Fibroblast of lung (primary cell): ENCODE results near the gene KCTD2. TPM values are rescaled to one million over a fixed set of nuclear protein-coding genes. Genes with fewer than 3 reads are reported as not detected.
"Not testable (repeated sequence)": the region's sequence is repeated elsewhere in the genome, so short reads cannot be mapped to it uniquely, and the experiment has no call there.

Experiments
- DNase-seq, 2 donors: peaks; one replicate each; pipeline versions ENCODE4 v3.0.0 to v3.0.0-alpha.2; 2010; ENCODE audit warnings: low read depth in 2 of 2
- H2AFZ ChIP-seq: 2 replicates; pipeline ENCODE4 v1.5.1; 2012; ENCODE audit warnings: low read length, control low read depth, inconsistent platforms
- H3K27ac ChIP-seq: 2 replicates; pipeline ENCODE4 v1.5.1; 2011; ENCODE audit warnings: low read length, control low read depth; ENCODE audit not compliant: insufficient read depth
- H3K27me3 ChIP-seq: 2 replicates; pipeline ENCODE4 v1.5.1; 2011; ENCODE audit warnings: mild to moderate bottlenecking, low read length; ENCODE audit not compliant: control insufficient read depth, insufficient read depth
- H3K36me3 ChIP-seq: 2 replicates; pipeline ENCODE4 v1.5.1; 2011; ENCODE audit warnings: low read length; ENCODE audit not compliant: control insufficient read depth, insufficient read depth
- H3K4me1 ChIP-seq: 2 replicates; pipeline ENCODE4 v1.5.1; 2011; ENCODE audit warnings: low read length; ENCODE audit not compliant: control insufficient read depth, insufficient read depth; ENCODE audit errors: extremely low read depth
- H3K4me2 ChIP-seq: 2 replicates; pipeline ENCODE4 v1.5.1; 2011; ENCODE audit warnings: low read length, control low read depth; ENCODE audit not compliant: insufficient read depth; ENCODE audit errors: extremely low read depth
- H3K4me3 ChIP-seq, 4 experiments: fragments of 200-600 bp in 1 of 4; sonication (generic) in 1 of 4; replicated peaks in 1 of 4; 2 replicates each; pipeline ENCODE4 v1.5.1; 2011 to 2016; ENCODE audit warnings: low read length in 4 of 4, low read depth in 3 of 4, mild to moderate bottlenecking in 3 of 4, control low read depth in 2 of 4, inconsistent platforms in 1 of 4, mixed read lengths in 1 of 4; ENCODE audit not compliant: insufficient read depth in 1 of 4; ENCODE audit errors: control extremely low read depth in 1 of 4
- H3K79me2 ChIP-seq: 2 replicates; pipeline ENCODE4 v1.5.1; 2012; ENCODE audit warnings: mild to moderate bottlenecking, low read length, inconsistent platforms; ENCODE audit not compliant: control insufficient read depth, insufficient read depth
- H3K9ac ChIP-seq: 2 replicates; pipeline ENCODE4 v1.5.1; 2011; ENCODE audit warnings: mild to moderate bottlenecking, low read length, control low read depth; ENCODE audit not compliant: insufficient read depth
- H3K9me3 ChIP-seq: 2 replicates; pipeline ENCODE4 v1.5.1; 2012; ENCODE audit warnings: low read depth, low read length; ENCODE audit not compliant: control insufficient read depth, insufficient read depth
- H4K20me1 ChIP-seq: 2 replicates; pipeline ENCODE4 v1.5.1; 2011; ENCODE audit warnings: low read length; ENCODE audit not compliant: control insufficient read depth, insufficient read depth; ENCODE audit errors: extremely low read depth
- EZH2 ChIP-seq: IDR thresholded peaks from 2 replicates; pipeline ENCODE4 v1.5.1; 2012; ENCODE audit warnings: low read length, control low read depth, mild to moderate bottlenecking; ENCODE audit errors: missing control alignments
- polyA plus RNA-seq, 2 donors: library from polyadenylated mRNA; depleted of rRNA in 1 of 2; stranded (reverse) in 1 of 2; unstranded in 1 of 2; fragments of >200 nt; gene quantifications; 2 replicates each; pipeline ENCODE4 v1.2.1, GENCODE V29; 2011 to 2012; ENCODE audit warnings: missing spikeins in 1 of 2
- total RNA-seq: library from RNA; depleted of rRNA; stranded (reverse); fragments of >200 nt; gene quantifications from 2 replicates; pipeline ENCODE4 v1.2.1, GENCODE V29; 2014
- TF ChIP-seq, protein P1 (sequence below), 2 donors: IDR thresholded peaks in 1 of 2; conservative IDR thresholded peaks in 1 of 2; 1 replicate in 1 of 2; 2 replicates in 1 of 2; pipeline ENCODE4 v1.5.1; 2011 to 2012; ENCODE audit warnings: low read length in 2 of 2, control low read depth in 1 of 2, inconsistent platforms in 1 of 2, low read depth in 1 of 2, mild to moderate bottlenecking in 1 of 2

The KCTD2 gene
- total and polyA plus RNA-seq, 2 donors (not counting 1 experiment from before 2014, with no cell fraction given), result 17.7 to 29.5 TPM

- H3K4me2 ChIP-seq, result no peak overlapping the region
- no peaks in the 10 kb centered on the region for H3K4me1 ChIP-seq
- H3K27me3 ChIP-seq, result no peaks in the 10 kb centered on the region
- H2AFZ ChIP-seq, result no peak overlapping the region
- H4K20me1 ChIP-seq, result no peaks in the 10 kb centered on the region
- H3K36me3 ChIP-seq, result peaks cover 4% of the 10 kb centered on the region
- H3K4me3 ChIP-seq, result no peak overlapping the region
- H3K27ac ChIP-seq, result no peak overlapping the region
- DNase-seq, result no peak
- no peak overlapping the region for H3K9ac ChIP-seq
- no peaks in the 10 kb centered on the region for H3K79me2 ChIP-seq
- no peak for TF ChIP-seq EZH2
- TF ChIP-seq, protein P1, sequence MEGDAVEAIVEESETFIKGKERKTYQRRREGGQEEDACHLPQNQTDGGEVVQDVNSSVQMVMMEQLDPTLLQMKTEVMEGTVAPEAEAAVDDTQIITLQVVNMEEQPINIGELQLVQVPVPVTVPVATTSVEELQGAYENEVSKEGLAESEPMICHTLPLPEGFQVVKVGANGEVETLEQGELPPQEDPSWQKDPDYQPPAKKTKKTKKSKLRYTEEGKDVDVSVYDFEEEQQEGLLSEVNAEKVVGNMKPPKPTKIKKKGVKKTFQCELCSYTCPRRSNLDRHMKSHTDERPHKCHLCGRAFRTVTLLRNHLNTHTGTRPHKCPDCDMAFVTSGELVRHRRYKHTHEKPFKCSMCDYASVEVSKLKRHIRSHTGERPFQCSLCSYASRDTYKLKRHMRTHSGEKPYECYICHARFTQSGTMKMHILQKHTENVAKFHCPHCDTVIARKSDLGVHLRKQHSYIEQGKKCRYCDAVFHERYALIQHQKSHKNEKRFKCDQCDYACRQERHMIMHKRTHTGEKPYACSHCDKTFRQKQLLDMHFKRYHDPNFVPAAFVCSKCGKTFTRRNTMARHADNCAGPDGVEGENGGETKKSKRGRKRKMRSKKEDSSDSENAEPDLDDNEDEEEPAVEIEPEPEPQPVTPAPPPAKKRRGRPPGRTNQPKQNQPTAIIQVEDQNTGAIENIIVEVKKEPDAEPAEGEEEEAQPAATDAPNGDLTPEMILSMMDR (conservative IDR thresholded peaks at IDR 0.05 in 1 of 2, IDR thresholded peaks at IDR 0.05 in 1 of 2; ENCODE audit: low read depth in 1 of 2, low read length in 2 of 2), result no peak
- H3K9me3 ChIP-seq, result no peaks in the 10 kb centered on the region
Measured at GRCh38 chr17:75068750-75069149, 21.7 kb downstream of the KCTD2 start.

GRCh38 chr17:75069783-75070182 is 22.8 kb downstream of the KCTD2 start:
- Histone ChIP-seq H3K27ac (no peak overlapping the region), H3K4me2 (no peak overlapping the region), H3K4me1 (no peaks in the 10 kb centered on the region), H3K36me3 (peaks cover 2% of the 10 kb centered on the region), H3K79me2 (no peaks in the 10 kb centered on the region), H3K4me3 (no peak overlapping the region), H3K9ac (no peak overlapping the region), H3K9me3 (no peaks in the 10 kb centered on the region), H4K20me1 (no peaks in the 10 kb centered on the region), H3K27me3 (no peaks in the 10 kb centered on the region), H2AFZ (no peak overlapping the region)
- peak in 1 of 2 donors; percentile 50 for DNase-seq
- TF ChIP-seq, protein P1 (conservative IDR thresholded peaks at IDR 0.05 in 1 of 2, IDR thresholded peaks at IDR 0.05 in 1 of 2; ENCODE audit: low read depth in 1 of 2, low read length in 2 of 2), result peak; percentile 40 to 50
- TF ChIP-seq EZH2, result no peak

- not testable (repeated sequence) for H4K20me1 ChIP-seq, DNase-seq, H3K79me2 ChIP-seq, H3K27ac ChIP-seq, H3K9ac ChIP-seq, H3K9me3 ChIP-seq, H3K36me3 ChIP-seq, H2AFZ ChIP-seq, H3K4me1 ChIP-seq, H3K4me3 ChIP-seq, H3K27me3 ChIP-seq, H3K4me2 ChIP-seq
Measured at GRCh38 chr17:75071478-75072271, 24.6 kb downstream of the KCTD2 start.

DNA sequence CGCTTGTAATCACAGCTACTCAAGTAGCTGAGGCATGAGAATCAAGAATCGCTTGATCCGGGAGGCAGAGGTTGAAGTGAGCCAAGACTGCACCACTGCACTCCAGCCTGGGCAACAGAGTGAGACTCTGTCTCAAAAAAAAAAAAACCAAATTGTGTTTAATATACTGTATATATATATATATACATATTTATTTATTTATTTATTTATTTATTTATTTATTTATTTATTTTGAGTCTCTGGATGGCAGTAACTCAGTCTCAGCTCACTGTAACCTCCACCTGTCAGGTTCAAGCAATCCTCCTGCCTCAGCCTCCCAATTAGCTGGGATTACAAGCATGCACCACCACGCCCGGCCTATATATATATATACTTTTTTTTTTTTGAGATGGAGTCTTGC is 25.9 kb downstream of the KCTD2 start:
- not testable (repeated sequence) for H2AFZ ChIP-seq, H3K4me1 ChIP-seq, H3K9ac ChIP-seq, H3K4me3 ChIP-seq, H3K9me3 ChIP-seq, H3K79me2 ChIP-seq, H3K4me2 ChIP-seq, H3K36me3 ChIP-seq, DNase-seq, H4K20me1 ChIP-seq, H3K27me3 ChIP-seq, H3K27ac ChIP-seq
